Right lobe of liver (tissue), 6 donors: ENCODE measurements around the gene CDX1. TPM values are rescaled to one million over a fixed set of nuclear protein-coding genes. Genes with fewer than 3 reads are reported as not detected.

ENCODE experiments used
- ATAC-seq, 4 donors: fragments of 200-7000 bp; cut with Tn5 transposase; one replicate each; pipeline ENCODE4 v1.9.1; 2020; ENCODE audit warnings: mild to moderate bottlenecking in 4 of 4, moderate library complexity in 4 of 4
- DNase-seq, 3 donors: peaks; one replicate each; pipeline ENCODE4 v3.0.0-alpha.2; 2020
- H3K27ac ChIP-seq, 3 donors: fragments of 200-600 bp; one replicate each; pipeline ENCODE4 v1.8.0; 2022
- H3K27me3 ChIP-seq, 2 donors: fragments of 200-600 bp; one replicate each; pipeline ENCODE4 v1.8.0; 2022
- H3K36me3 ChIP-seq, 4 donors: fragments of 200-600 bp; sonication (generic) in 1 of 4; one replicate each; pipeline versions ENCODE4 v1.5.1 to v1.8.0; 2017 to 2022; ENCODE audit warnings: control low read depth in 1 of 4
- H3K4me1 ChIP-seq, 4 donors: fragments of 200-600 bp; sonication (generic) in 1 of 4; one replicate each; pipeline versions ENCODE4 v1.5.1 to v1.8.0; 2017 to 2022; ENCODE audit warnings: control low read depth in 1 of 4
- H3K4me3 ChIP-seq, 3 donors: fragments of 200-600 bp; one replicate each; pipeline ENCODE4 v1.8.0; 2022
- H3K9me3 ChIP-seq, 4 donors: fragments of 200-600 bp; sonication (generic) in 1 of 4; one replicate each; pipeline versions ENCODE4 v1.5.1 to v1.8.0; 2017 to 2022; ENCODE audit warnings: control low read depth in 1 of 4
- POLR2A ChIP-seq: fragments of 450-650 bp; IDR thresholded peaks from one replicate; pipeline ENCODE4 v1.6.1; 2017; ENCODE audit warnings: antibody characterized with exemption, mild to moderate bottlenecking
- WGBS: methylation state at CpG from one replicate; pipeline ENCODE4 v1.1.6; 2018; ENCODE audit warnings: low coverage, low lambda C conversion rate; ENCODE audit not compliant: insufficient coverage; ENCODE audit errors: missing lambda C conversion rate; 5-methylcytosine and 5-hydroxymethylcytosine counted together
- intact Hi-C, 2 donors: fragments of 100-400 bp; cut with DNase I; formaldehyde crosslinking; loops; one replicate each; pipeline versions ENCODE4 v1.11.2 to v1.14.1; 2022
- total RNA-seq, 6 experiments: library from RNA; depleted of rRNA in 2 of 6; stranded (reverse); fragments of >200 nt in 2 of 6; fragmentation: NEBNext Ultra II Directional in 3 of 6; extraction: Animal tissue kit (Norgen Biotek cat#: 25700) in 3 of 6; gene quantifications; one replicate each; pipeline versions ENCODE4 v1.1.0 to v1.2.4, GENCODE V29; 2016 to 2023
- TF ChIP-seq, protein P1 (sequence below), 4 donors: fragments of 200-600 bp in 3 of 4; fragments of 450-650 bp in 1 of 4; IDR thresholded peaks; one replicate each; pipeline versions ENCODE4 v1.5.1 to v1.8.0; 2016 to 2022; ENCODE audit warnings: antibody characterized with exemption in 4 of 4, mild to moderate bottlenecking in 2 of 4
- donor health status: DM: no; HTN: yes; CAD: no.
- donor health status: DM: no; HTN: no; CAD: no.
- donor health status: DM: no; HTN: no; CAD: no.
- donor health status: DM: no; HTN: yes; CAD: no.
- donor health status: DM: no; HTN: yes; CAD: no.

The CDX1 gene
- total RNA-seq, 6 experiments from 2014 or later: not detected

DNA sequence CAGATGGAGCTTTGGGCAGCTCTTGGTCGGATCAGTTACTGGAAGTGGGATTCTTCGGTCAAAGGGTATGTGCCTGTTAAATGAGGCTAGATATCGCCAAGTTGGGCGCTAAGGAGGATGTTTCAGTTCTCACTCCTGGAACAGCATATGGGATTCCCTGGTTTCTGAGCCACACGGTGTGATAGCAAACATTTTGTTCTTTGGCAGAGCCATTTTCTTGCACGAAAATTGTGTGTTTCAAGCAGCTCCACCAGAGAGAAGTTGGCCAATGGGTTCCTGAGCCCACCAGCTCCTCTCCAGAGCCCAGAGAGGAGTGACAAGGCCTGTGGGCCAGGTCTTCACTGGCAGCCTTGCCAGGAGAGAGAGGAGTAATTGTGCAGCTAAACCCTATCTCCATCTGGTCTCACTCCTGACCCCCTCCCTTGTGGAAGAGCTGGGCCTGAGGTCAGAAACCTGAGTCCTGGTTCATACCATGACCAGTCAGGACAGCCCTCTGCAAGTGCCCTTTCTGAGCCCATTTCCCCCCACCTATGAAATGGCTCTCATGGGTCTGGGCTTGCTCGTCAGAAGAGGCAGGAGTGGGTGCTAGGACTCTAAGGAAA, 12.5 kb downstream of the CDX1 start:
- ATAC-seq (no peak), DNase-seq (no peak)
- Histone ChIP-seq H3K4me1 (no peaks in the 10 kb centered on the region), H3K4me3 (no peak overlapping the region), H3K27ac (no peak overlapping the region), H3K36me3 (no peaks in the 10 kb centered on the region), H3K27me3 (no peaks in the 10 kb centered on the region), H3K9me3 (no peaks in the 10 kb centered on the region)
- 55% methylated on average over 5 of the region's 7 CpGs for WGBS
- intact Hi-C loops: no loop called here
- TF ChIP-seq, protein P1, sequence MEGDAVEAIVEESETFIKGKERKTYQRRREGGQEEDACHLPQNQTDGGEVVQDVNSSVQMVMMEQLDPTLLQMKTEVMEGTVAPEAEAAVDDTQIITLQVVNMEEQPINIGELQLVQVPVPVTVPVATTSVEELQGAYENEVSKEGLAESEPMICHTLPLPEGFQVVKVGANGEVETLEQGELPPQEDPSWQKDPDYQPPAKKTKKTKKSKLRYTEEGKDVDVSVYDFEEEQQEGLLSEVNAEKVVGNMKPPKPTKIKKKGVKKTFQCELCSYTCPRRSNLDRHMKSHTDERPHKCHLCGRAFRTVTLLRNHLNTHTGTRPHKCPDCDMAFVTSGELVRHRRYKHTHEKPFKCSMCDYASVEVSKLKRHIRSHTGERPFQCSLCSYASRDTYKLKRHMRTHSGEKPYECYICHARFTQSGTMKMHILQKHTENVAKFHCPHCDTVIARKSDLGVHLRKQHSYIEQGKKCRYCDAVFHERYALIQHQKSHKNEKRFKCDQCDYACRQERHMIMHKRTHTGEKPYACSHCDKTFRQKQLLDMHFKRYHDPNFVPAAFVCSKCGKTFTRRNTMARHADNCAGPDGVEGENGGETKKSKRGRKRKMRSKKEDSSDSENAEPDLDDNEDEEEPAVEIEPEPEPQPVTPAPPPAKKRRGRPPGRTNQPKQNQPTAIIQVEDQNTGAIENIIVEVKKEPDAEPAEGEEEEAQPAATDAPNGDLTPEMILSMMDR (IDR thresholded peaks at IDR 0.05): no peak
- TF ChIP-seq POLR2A: no peak

DNA sequence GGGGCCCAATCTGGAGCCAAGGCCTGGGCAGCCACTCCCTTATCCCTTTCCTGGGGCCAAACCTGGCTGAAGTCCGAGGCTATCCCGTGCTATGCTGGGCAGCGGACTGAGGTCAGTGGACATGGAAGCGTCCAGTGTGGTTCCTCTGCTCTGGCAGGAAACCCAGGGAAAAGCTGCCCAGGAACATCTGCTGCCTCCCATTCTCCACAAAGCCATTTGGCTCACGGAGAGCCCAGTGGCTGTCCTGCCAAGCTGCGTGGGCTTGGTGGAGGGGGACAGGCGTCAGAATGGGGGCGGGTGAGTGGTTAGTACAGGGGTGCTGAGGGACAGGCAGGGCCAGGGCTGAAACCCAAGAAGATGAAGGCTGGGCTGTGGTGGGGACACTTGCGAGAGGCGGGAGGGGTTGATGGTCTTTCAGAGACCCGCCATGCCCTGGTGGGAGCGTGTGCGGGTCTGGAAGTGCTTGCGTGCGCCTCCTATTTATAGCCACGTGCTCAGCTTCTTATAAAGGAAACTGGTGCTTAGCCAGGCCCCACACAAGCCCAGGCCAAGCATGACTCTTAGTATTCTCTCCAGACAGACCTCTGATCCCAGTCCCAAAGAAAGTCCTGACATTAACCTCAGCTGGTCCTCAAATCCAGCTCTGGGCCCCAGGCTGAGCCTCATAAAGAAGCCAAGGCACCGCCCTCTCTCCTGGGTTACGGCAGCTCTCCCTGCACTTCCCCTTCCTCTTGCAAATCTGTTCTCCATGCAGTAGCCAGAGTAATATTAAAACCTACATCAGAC, 13.9 kb downstream of the CDX1 start:
- DNase-seq: peak in 1 of 3 donors; percentile 87
- intact Hi-C loops: no loop called here
- ATAC-seq: peak; percentile 26 to 71 (median 40)
- Histone ChIP-seq H3K9me3 (no peaks in the 10 kb centered on the region), H3K36me3 (no peaks in the 10 kb centered on the region), H3K4me3 (no peak overlapping the region), H3K4me1 (peaks cover 0 to 7% (median 3%) of the 10 kb centered on the region in 4 donors), H3K27me3 (no peaks in the 10 kb centered on the region), H3K27ac (no peak overlapping the region)
- 93% methylated on average over 5 of the region's 18 CpGs for WGBS
- TF ChIP-seq, protein P1 (IDR thresholded peaks at IDR 0.05): no peak
- TF ChIP-seq POLR2A: no peak

DNA sequence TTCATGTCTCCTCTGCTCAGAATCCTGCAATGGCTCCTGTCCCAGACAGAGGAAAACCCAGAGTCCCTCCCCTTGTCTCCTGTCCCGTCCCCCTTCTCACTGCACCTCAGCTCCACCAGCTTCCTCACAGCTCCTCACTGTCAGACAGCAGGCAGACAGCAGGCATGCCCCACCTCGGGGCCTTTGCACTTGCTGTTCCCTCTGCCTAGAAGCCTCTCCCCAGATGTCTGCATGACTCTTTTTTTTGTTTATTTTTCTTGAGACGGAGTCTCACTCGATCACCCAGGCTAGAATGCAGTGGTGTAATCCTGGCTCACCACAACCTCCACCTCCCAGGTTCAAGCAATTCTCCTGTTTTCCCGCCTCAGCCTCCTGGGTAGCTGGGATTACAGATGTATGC, 14.4 kb downstream of the CDX1 start:
- peaks cover 0 to 13% (median 6%) of the 10 kb centered on the region in 4 donors for H3K4me1 ChIP-seq
- H3K36me3 ChIP-seq: no peaks in the 10 kb centered on the region
- H3K27ac ChIP-seq: no peak overlapping the region
- DNase-seq: no peak
- intact Hi-C loops: no loop called here
- 60% methylated on average over 5 of the region's 5 CpGs for WGBS
- no peak for ATAC-seq
- H3K9me3 ChIP-seq: no peaks in the 10 kb centered on the region
- TF ChIP-seq POLR2A: no peak
- TF ChIP-seq, protein P1 (IDR thresholded peaks at IDR 0.05): no peak
- H3K27me3 ChIP-seq: no peaks in the 10 kb centered on the region
- no peak overlapping the region for H3K4me3 ChIP-seq

DNA sequence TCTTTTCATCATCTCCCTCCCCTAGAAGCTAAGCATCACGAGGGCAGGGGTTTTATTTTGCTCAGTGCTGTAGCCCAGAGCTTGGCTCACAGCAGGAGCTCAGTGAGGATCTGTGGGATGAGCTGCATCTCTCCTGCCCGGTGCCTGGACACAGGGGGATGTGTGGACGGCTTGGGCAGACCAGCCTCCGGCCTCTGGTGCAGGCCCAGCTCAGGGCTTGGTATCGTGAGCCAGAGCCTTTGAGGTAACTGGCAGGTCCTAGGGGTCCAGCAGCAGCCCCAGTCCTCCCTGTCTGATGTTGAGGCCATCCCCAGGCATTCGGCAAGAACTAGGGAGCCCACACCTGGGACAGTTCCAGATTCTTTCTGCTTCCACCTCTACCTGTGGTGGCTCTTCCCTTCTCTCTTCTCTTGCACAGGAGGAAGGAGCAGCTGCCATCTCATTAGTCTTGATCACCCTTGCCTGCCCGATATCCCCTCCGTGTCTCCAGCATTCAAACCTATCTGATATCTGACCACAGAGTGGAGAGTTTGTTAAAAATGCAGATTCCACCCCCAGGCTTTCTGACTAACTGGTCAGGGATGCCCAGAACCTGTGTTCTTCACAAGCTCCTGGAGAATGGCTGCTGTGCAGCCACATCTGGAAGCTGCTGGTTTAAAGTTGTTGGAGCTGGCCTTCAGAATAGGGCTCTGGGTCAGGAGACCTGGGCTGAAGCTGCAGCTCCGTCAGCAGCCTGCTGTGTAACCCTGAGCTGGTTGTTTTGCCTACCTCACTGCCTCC, 15.4 kb downstream of the CDX1 start:
- Histone ChIP-seq H3K27me3 (no peaks in the 10 kb centered on the region), H3K27ac (no peak overlapping the region), H3K4me3 (no peak overlapping the region), H3K36me3 (no peaks in the 10 kb centered on the region), H3K4me1 (peaks cover 0 to 16% (median 7%) of the 10 kb centered on the region in 4 donors), H3K9me3 (no peaks in the 10 kb centered on the region)
- intact Hi-C loops: no loop called here
- ATAC-seq (no peak), DNase-seq (no peak)
- TF ChIP-seq, protein P1 (IDR thresholded peaks at IDR 0.05): no peak
- 67% methylated on average over 3 of the region's 9 CpGs for WGBS
